Mesendoderm (in vitro differentiated cells): ENCODE measurements around the gene GYPE.
"Not testable (repeated sequence)": the region's sequence is repeated elsewhere in the genome, so short reads cannot be mapped to it uniquely, and the experiment has no call there.

Experiments used
- DNase-seq: peaks from one replicate; pipeline ENCODE4 v3.0.0; 2013
- H2AK5ac ChIP-seq: 2 replicates; pipeline ENCODE4 v1.6.1; 2013; ENCODE audit warnings: low read length, inconsistent platforms
- H2BK120ac ChIP-seq: 2 replicates; pipeline ENCODE4 v1.6.1; 2013; ENCODE audit warnings: low read depth, mild to moderate bottlenecking, low read length, moderate library complexity, mixed read lengths
- H2BK15ac ChIP-seq: replicated peaks from 2 replicates; pipeline ENCODE4 v1.6.1; 2013; ENCODE audit warnings: low read depth, mild to moderate bottlenecking, moderate library complexity
- H2BK5ac ChIP-seq: 2 replicates; pipeline ENCODE4 v1.6.1; 2013; ENCODE audit warnings: low read length, inconsistent platforms
- H3K18ac ChIP-seq: 2 replicates; pipeline ENCODE4 v1.6.1; 2013; ENCODE audit warnings: mild to moderate bottlenecking, low read length, mixed read lengths
- H3K23ac ChIP-seq: one replicate; pipeline ENCODE4 v1.6.1; 2013; ENCODE audit warnings: low read length
- H3K27ac ChIP-seq: 2 replicates; pipeline ENCODE4 v1.5.1; 2013; ENCODE audit warnings: low read depth, mild to moderate bottlenecking, inconsistent platforms, low read length, moderate library complexity
- H3K27me3 ChIP-seq: 2 replicates; pipeline ENCODE4 v1.6.1; 2013; ENCODE audit warnings: low read length, control low read depth, mild to moderate bottlenecking, inconsistent platforms; ENCODE audit not compliant: insufficient read depth, poor library complexity
- H3K36me3 ChIP-seq: 2 replicates; pipeline ENCODE4 v1.6.1; 2013; ENCODE audit warnings: low read length, inconsistent platforms; ENCODE audit not compliant: control insufficient read depth, insufficient read depth
- H3K4ac ChIP-seq: one replicate; pipeline ENCODE4 v1.6.1; 2013; ENCODE audit warnings: low read depth, mild to moderate bottlenecking, low read length, moderate library complexity
- H3K4me1 ChIP-seq: 2 replicates; pipeline ENCODE4 v1.6.1; 2013; ENCODE audit warnings: low read depth, low read length, inconsistent platforms; ENCODE audit not compliant: control insufficient read depth
- H3K4me2 ChIP-seq: 2 replicates; pipeline ENCODE4 v1.6.1; 2013; ENCODE audit warnings: low read length
- H3K4me3 ChIP-seq: 2 replicates; pipeline ENCODE4 v1.5.1; 2013; ENCODE audit warnings: mild to moderate bottlenecking, low read length
- H3K56ac ChIP-seq: one replicate; pipeline ENCODE4 v1.6.1; 2013; ENCODE audit warnings: low read length
- H3K79me1 ChIP-seq: 2 replicates; pipeline ENCODE4 v1.6.1; 2013; ENCODE audit warnings: low read length, inconsistent platforms
- H3K79me2 ChIP-seq: 2 replicates; pipeline ENCODE4 v1.6.1; 2013; ENCODE audit warnings: mild to moderate bottlenecking, low read length; ENCODE audit not compliant: control insufficient read depth, insufficient read depth
- H3K9ac ChIP-seq: 2 replicates; pipeline ENCODE4 v1.6.1; 2013; ENCODE audit warnings: low read length, inconsistent platforms
- H4K5ac ChIP-seq: one replicate; pipeline ENCODE4 v1.6.1; 2013; ENCODE audit warnings: low read length
- H4K8ac ChIP-seq: one replicate; pipeline ENCODE4 v1.6.1; 2013; ENCODE audit warnings: low read depth, mild to moderate bottlenecking, control low read depth, low read length, moderate library complexity
- WGBS: extraction: QIAGEN DNeasy Blood & Tissue Kit; methylation state at CpG from one replicate; pipeline ENCODE4 v1.1.7; 2013; ENCODE audit warnings: low lambda C conversion rate, missing lambda C conversion rate; ENCODE audit not compliant: insufficient coverage; ENCODE audit errors: extremely low coverage; 5-methylcytosine and 5-hydroxymethylcytosine counted together

Gene GYPE

GRCh38 chr4:143884965-143885364, 20.4 kb downstream of the GYPE start:
- not testable (repeated sequence) for DNase-seq, H2BK5ac ChIP-seq, H3K4ac ChIP-seq

GRCh38 chr4:143883529-143883928, 21.8 kb downstream of the GYPE start:
- Histone ChIP-seq H3K36me3 (no peaks in the 10 kb centered on the region), H3K4me1 (no peaks in the 10 kb centered on the region), H3K27ac (no peak overlapping the region), H3K4me2 (no peak overlapping the region), H2AK5ac (no peak overlapping the region), H3K4me3 (no peak overlapping the region), H3K9ac (no peak overlapping the region), H4K5ac (no peak overlapping the region), H3K79me1 (no peaks in the 10 kb centered on the region), H2BK120ac (no peak overlapping the region), H3K27me3 (no peaks in the 10 kb centered on the region), H3K56ac (no peak overlapping the region), H3K4ac (no peak overlapping the region), H3K23ac (no peak overlapping the region), H4K8ac (no peak overlapping the region), H3K79me2 (no peaks in the 10 kb centered on the region), H2BK5ac (no peak overlapping the region), H2BK15ac (no peak overlapping the region), H3K18ac (no peak overlapping the region)
- DNase-seq = no peak

More at GRCh38 chr4:143884965-143885364, 20.4 kb downstream of the GYPE start:
- H3K9ac ChIP-seq, H3K79me1 ChIP-seq, H2BK15ac ChIP-seq, H3K36me3 ChIP-seq, H2BK120ac ChIP-seq, H3K4me1 ChIP-seq, H3K56ac ChIP-seq, H3K18ac ChIP-seq, H3K4me3 ChIP-seq, H3K27ac ChIP-seq, H3K79me2 ChIP-seq, H2AK5ac ChIP-seq, H3K4me2 ChIP-seq, H3K27me3 ChIP-seq, H4K8ac ChIP-seq, H4K5ac ChIP-seq, H3K23ac ChIP-seq: not testable (repeated sequence)

- H2BK5ac ChIP-seq = no peak overlapping the region
- H3K79me2 ChIP-seq = no peaks in the 10 kb centered on the region
- no peak overlapping the region for H4K8ac ChIP-seq
- no peak overlapping the region for H3K4ac ChIP-seq
- H3K79me1 ChIP-seq = no peaks in the 10 kb centered on the region
- H3K23ac ChIP-seq = no peak overlapping the region
- H3K9ac ChIP-seq = no peak overlapping the region
- no peak overlapping the region for H3K27ac ChIP-seq
- H3K36me3 ChIP-seq = no peaks in the 10 kb centered on the region
- no peaks in the 10 kb centered on the region for H3K27me3 ChIP-seq
- H3K18ac ChIP-seq = no peak overlapping the region
- no peak overlapping the region for H3K4me3 ChIP-seq
- WGBS = no CpG with 5 or more reads among the region's 4 CpGs
- H3K56ac ChIP-seq = no peak overlapping the region
- H2BK120ac ChIP-seq = no peak overlapping the region
- no peak for DNase-seq
- H3K4me2 ChIP-seq = no peak overlapping the region
- no peak overlapping the region for H2BK15ac ChIP-seq
- H2AK5ac ChIP-seq = no peak overlapping the region
- H4K5ac ChIP-seq = no peak overlapping the region
- H3K4me1 ChIP-seq = no peaks in the 10 kb centered on the region
These were observed 22.5 kb downstream of the GYPE start for GRCh38 chr4:143882892-143883291.

- not testable (repeated sequence) for DNase-seq, H3K36me3 ChIP-seq, H3K18ac ChIP-seq, H3K27me3 ChIP-seq, H2BK120ac ChIP-seq, H2BK5ac ChIP-seq, H3K4me2 ChIP-seq, H2AK5ac ChIP-seq, H3K4me1 ChIP-seq, H3K4ac ChIP-seq, H3K23ac ChIP-seq, H3K56ac ChIP-seq, H3K79me1 ChIP-seq, H4K5ac ChIP-seq, H3K79me2 ChIP-seq, H2BK15ac ChIP-seq, H4K8ac ChIP-seq, H3K9ac ChIP-seq, H3K4me3 ChIP-seq
- peak overlapping the region; percentile 12 for H3K27ac ChIP-seq
- WGBS = no CpG with 5 or more reads among the region's 2 CpGs
These were observed 25.8 kb downstream of the GYPE start for GRCh38 chr4:143879561-143879960.

GRCh38 chr4:143875357-143875756, 30.0 kb downstream of the GYPE start:
- not testable (repeated sequence) for H3K23ac ChIP-seq, H2BK120ac ChIP-seq, H3K56ac ChIP-seq, H3K9ac ChIP-seq, H2AK5ac ChIP-seq, H3K4me1 ChIP-seq, H2BK5ac ChIP-seq, H3K79me2 ChIP-seq, H3K36me3 ChIP-seq, H3K4me3 ChIP-seq, H4K5ac ChIP-seq, H3K4me2 ChIP-seq, H3K79me1 ChIP-seq, DNase-seq, H2BK15ac ChIP-seq, H3K27ac ChIP-seq, H3K18ac ChIP-seq, H3K4ac ChIP-seq, H3K27me3 ChIP-seq, H4K8ac ChIP-seq
- no CpG with 5 or more reads among the region's 2 CpGs for WGBS

- not testable (repeated sequence) for H2BK5ac ChIP-seq, H3K4me3 ChIP-seq, H3K9ac ChIP-seq, H4K5ac ChIP-seq, H3K79me1 ChIP-seq, H2AK5ac ChIP-seq, DNase-seq, H3K56ac ChIP-seq, H3K36me3 ChIP-seq, H3K4me1 ChIP-seq, H3K27ac ChIP-seq, H3K79me2 ChIP-seq, H3K23ac ChIP-seq, H3K4me2 ChIP-seq, H3K18ac ChIP-seq, H2BK15ac ChIP-seq, H3K27me3 ChIP-seq, H3K4ac ChIP-seq, H2BK120ac ChIP-seq, H4K8ac ChIP-seq
- no CpG with 5 or more reads among the region's 3 CpGs for WGBS
These were observed 34.7 kb downstream of the GYPE start for GRCh38 chr4:143870523-143871268.
